ENCODE measurements around the gene SPRR2A. TPM values are rescaled to one million over a fixed set of nuclear protein-coding genes. Genes with fewer than 3 reads are reported as not detected.

The SPRR2A gene
- total and polyA plus RNA-seq, 2 experiments from 2014 or later = not detected

GRCh38 chr1:153087652-153088051, 30.3 kb upstream of the SPRR2A start:
- H4K20me1 ChIP-seq (ENCODE audit: insufficient read depth) = no peaks in the 10 kb centered on the region
- no peak overlapping the region for H3K4me3 ChIP-seq
- no peaks in the 10 kb centered on the region for H3K9me2 ChIP-seq (ENCODE audit: insufficient read depth)
- H3K9me3 ChIP-seq (ENCODE audit: low read depth) = no peaks in the 10 kb centered on the region
- H3K79me2 ChIP-seq (ENCODE audit: insufficient read depth) = no peaks in the 10 kb centered on the region
- H3K27ac ChIP-seq = no peak overlapping the region
- no peak for TF ChIP-seq EZH2phosphoT487 (IDR thresholded peaks at IDR 0.05; ENCODE audit: insufficient read depth, low read depth)
- TF ChIP-seq EZH2 (IDR thresholded peaks at IDR 0.05; ENCODE audit: insufficient read depth, poor library complexity, severe bottlenecking) = no peak
- H3K4me1 ChIP-seq (ENCODE audit: insufficient read depth) = no peaks in the 10 kb centered on the region
- in situ Hi-C loops (cut with MboI) = no loop called here
- no peaks in the 10 kb centered on the region for H3F3A ChIP-seq (ENCODE audit: insufficient read depth)
- no peak for DNase-seq
- 20 to 34% methylated on average over 1 of the region's 1 CpG for WGBS, 2 experiments (ENCODE audit: low coverage in 1 of 2, low lambda C conversion rate in 2 of 2, missing lambda C conversion rate in 2 of 2)
- no peaks in the 10 kb centered on the region for H3K36me3 ChIP-seq (ENCODE audit: low read depth)
- H3K4me2 ChIP-seq (ENCODE audit: unreplicated experiment) = no peak overlapping the region
- no peak overlapping the region for H2AFZ ChIP-seq
- no peak overlapping the region for H3K9ac ChIP-seq
- H3K27me3 ChIP-seq (replicated peaks; ENCODE audit: insufficient read depth) = no peaks in the 10 kb centered on the region

GRCh38 chr1:153081736-153082135, 24.4 kb upstream of the SPRR2A start:
- Histone ChIP-seq H3F3A (ENCODE audit: insufficient read depth) (no peaks in the 10 kb centered on the region), H3K4me2 (ENCODE audit: unreplicated experiment) (no peak overlapping the region), H4K20me1 (ENCODE audit: insufficient read depth) (no peaks in the 10 kb centered on the region), H3K36me3 (ENCODE audit: low read depth) (no peaks in the 10 kb centered on the region), H2AFZ (no peak overlapping the region), H3K4me3 (no peak overlapping the region), H3K27ac (no peak overlapping the region), H3K9me2 (ENCODE audit: insufficient read depth) (no peaks in the 10 kb centered on the region), H3K4me1 (ENCODE audit: insufficient read depth) (no peaks in the 10 kb centered on the region), H3K27me3 (replicated peaks; ENCODE audit: insufficient read depth) (no peaks in the 10 kb centered on the region), H3K9ac (no peak overlapping the region), H3K79me2 (ENCODE audit: insufficient read depth) (no peaks in the 10 kb centered on the region), H3K9me3 (ENCODE audit: low read depth) (no peaks in the 10 kb centered on the region)
- TF ChIP-seq EZH2 (IDR thresholded peaks at IDR 0.05; ENCODE audit: insufficient read depth, poor library complexity, severe bottlenecking) (no peak), EZH2phosphoT487 (IDR thresholded peaks at IDR 0.05; ENCODE audit: insufficient read depth, low read depth) (no peak)
- in situ Hi-C loops (cut with MboI) = no loop called here
- 29 to 32% methylated on average over 3 of the region's 3 CpGs for WGBS, 2 experiments (ENCODE audit: low coverage in 1 of 2, low lambda C conversion rate in 2 of 2, missing lambda C conversion rate in 2 of 2)
- DNase-seq = no peak

GRCh38 chr1:153072806-153073726, 15.8 kb upstream of the SPRR2A start:
- Histone ChIP-seq H3K79me2 (ENCODE audit: insufficient read depth) (no peaks in the 10 kb centered on the region), H3K9ac (no peak overlapping the region), H3K27me3 (replicated peaks; ENCODE audit: insufficient read depth) (peaks cover 3% of the 10 kb centered on the region; the same call in 1 of the 2 replicates), H4K20me1 (ENCODE audit: insufficient read depth) (no peaks in the 10 kb centered on the region), H3F3A (ENCODE audit: insufficient read depth) (no peaks in the 10 kb centered on the region), H3K36me3 (ENCODE audit: low read depth) (no peaks in the 10 kb centered on the region), H3K27ac (no peak overlapping the region), H3K4me1 (ENCODE audit: insufficient read depth) (no peaks in the 10 kb centered on the region), H3K9me3 (ENCODE audit: low read depth) (no peaks in the 10 kb centered on the region), H3K4me2 (ENCODE audit: unreplicated experiment) (no peak overlapping the region), H3K4me3 (no peak overlapping the region), H3K9me2 (ENCODE audit: insufficient read depth) (no peaks in the 10 kb centered on the region), H2AFZ (no peak overlapping the region)
- DNase-seq = no peak
- in situ Hi-C loops (cut with MboI) = no loop called here
- TF ChIP-seq EZH2phosphoT487 (IDR thresholded peaks at IDR 0.05; ENCODE audit: insufficient read depth, low read depth) (no peak), EZH2 (IDR thresholded peaks at IDR 0.05; ENCODE audit: insufficient read depth, poor library complexity, severe bottlenecking) (no peak)
- 21% methylated on average over 5 of the region's 5 CpGs for WGBS, 2 experiments (ENCODE audit: low coverage in 1 of 2, low lambda C conversion rate in 2 of 2, missing lambda C conversion rate in 2 of 2)

- no peak within 1 kb of the TSS for H3K9ac ChIP-seq
- no peaks in the 10 kb centered on the region for H4K20me1 ChIP-seq (ENCODE audit: insufficient read depth)
- no peaks in the 10 kb centered on the region for H3K9me3 ChIP-seq (ENCODE audit: low read depth)
- in situ Hi-C loops (cut with MboI) = no loop called here
- H3F3A ChIP-seq (ENCODE audit: insufficient read depth) = no peaks in the 10 kb centered on the region
- no peak within 1 kb of the TSS for H3K4me2 ChIP-seq (ENCODE audit: unreplicated experiment)
- DNase-seq = no peak
- TF ChIP-seq EZH2phosphoT487 (IDR thresholded peaks at IDR 0.05; ENCODE audit: insufficient read depth, low read depth) (no peak), EZH2 (IDR thresholded peaks at IDR 0.05; ENCODE audit: insufficient read depth, poor library complexity, severe bottlenecking) (no peak)
- H3K9me2 ChIP-seq (ENCODE audit: insufficient read depth) = no peaks in the 10 kb centered on the region
- no peaks in the 10 kb centered on the region for H3K36me3 ChIP-seq (ENCODE audit: low read depth)
- no peak within 1 kb of the TSS for H3K27ac ChIP-seq
- no peaks in the 10 kb centered on the region for H3K79me2 ChIP-seq (ENCODE audit: insufficient read depth)
- H3K4me3 ChIP-seq = no peak within 1 kb of the TSS
- no peaks in the 10 kb centered on the region for H3K4me1 ChIP-seq (ENCODE audit: insufficient read depth)
- H2AFZ ChIP-seq = no peak within 1 kb of the TSS
- 4 to 9% methylated on average over 2 of the region's 2 CpGs for WGBS, 2 experiments (ENCODE audit: low coverage in 1 of 2, low lambda C conversion rate in 2 of 2, missing lambda C conversion rate in 2 of 2)
- H3K27me3 ChIP-seq (replicated peaks; ENCODE audit: insufficient read depth) = peaks cover 3% of the 10 kb centered on the region; the same call in 1 of the 2 replicates
Measured at GRCh38 chr1:153071511-153071910, 14.2 kb upstream of the SPRR2A start, which contains the start of gene SPRR2B. TSS of gene SPRR2B (minus strand) at chr1:153071611. CDS start at chr1:153070839, 772 bp downstream.
